Ascending aorta (tissue), 2 donors: ENCODE results near the gene UNC79. TPM values are rescaled to one million over a fixed set of nuclear protein-coding genes. Genes with fewer than 3 reads are reported as not detected.

Experiments
- DNase-seq, 2 donors: peaks; one replicate each; pipeline ENCODE4 v3.0.0-alpha.2; 2019; ENCODE audit warnings: low spot score in 2 of 2
- H3K27ac ChIP-seq, 2 donors: fragments of 200-600 bp; sonication (generic); one replicate each; pipeline ENCODE4 v1.5.1; 2016 to 2017; ENCODE audit warnings: mild to moderate bottlenecking in 1 of 2
- H3K27me3 ChIP-seq: fragments of 200-600 bp; sonication (generic); one replicate; pipeline ENCODE4 v1.5.1; 2017
- H3K36me3 ChIP-seq, 2 donors: fragments of 200-600 bp; sonication (generic); one replicate each; pipeline ENCODE4 v1.5.1; 2016
- H3K4me1 ChIP-seq, 2 donors: fragments of 200-600 bp; sonication (generic); one replicate each; pipeline ENCODE4 v1.5.1; 2016 to 2017; ENCODE audit warnings: mild to moderate bottlenecking in 1 of 2
- H3K4me3 ChIP-seq, 2 donors: fragments of 200-600 bp; sonication (generic); one replicate each; pipeline ENCODE4 v1.5.1; 2016 to 2017; ENCODE audit warnings: mild to moderate bottlenecking in 1 of 2
- H3K9me3 ChIP-seq, 2 donors: fragments of 200-600 bp; sonication (generic); one replicate each; pipeline ENCODE4 v1.5.1; 2016
- CTCF ChIP-seq, 3 experiments: fragments of 200-600 bp in 2 of 3; fragments of 450-650 bp in 1 of 3; sonication (generic) in 2 of 3; IDR thresholded peaks; one replicate each; pipeline ENCODE4 v1.5.1; 2016 to 2019; ENCODE audit warnings: antibody characterized with exemption in 3 of 3, mild to moderate bottlenecking in 1 of 3, moderate library complexity in 1 of 3
- intact Hi-C: fragments of 100-400 bp; cut with DNase I; formaldehyde crosslinking; loops from one replicate; pipeline ENCODE4 v1.15.1; 2023
- total RNA-seq: library from RNA; depleted of rRNA; stranded (reverse); fragments of >200 nt; gene quantifications from one replicate; pipeline ENCODE4 v1.1.0, GENCODE V29; 2016

UNC79 gene
- total RNA-seq, 1 donor from 2014 or later, result not detected

- intact Hi-C loops, result no loop called here
- H3K27me3 ChIP-seq, result no peaks in the 10 kb centered on the region
- peaks cover 0 to 11% of the 10 kb centered on the region in 2 donors for H3K9me3 ChIP-seq
- H3K27ac ChIP-seq, result no peak overlapping the region
- DNase-seq, result no peak
- H3K4me3 ChIP-seq, result no peak overlapping the region
- no peaks in the 10 kb centered on the region for H3K36me3 ChIP-seq
- no peaks in the 10 kb centered on the region for H3K4me1 ChIP-seq
- no peak for TF ChIP-seq CTCF (IDR thresholded peaks at IDR 0.05)
Observed at GRCh38 chr14:93702946-93703345, 272.2 kb downstream of the UNC79 start.

GRCh38 chr14:93703941-93704340 lies 273.2 kb downstream of the UNC79 start:
- TF ChIP-seq CTCF (IDR thresholded peaks at IDR 0.05), result no peak

GRCh38 chr14:93705513-93706156 lies 274.9 kb downstream of the UNC79 start:
- intact Hi-C loops, result no loop called here
- DNase-seq, result no peak

More at GRCh38 chr14:93703941-93704340, 273.2 kb downstream of the UNC79 start:
- Histone ChIP-seq H3K27ac (no peak overlapping the region), H3K4me3 (no peak overlapping the region), H3K27me3 (no peaks in the 10 kb centered on the region), H3K9me3 (peaks cover 0 to 9% of the 10 kb centered on the region in 2 donors), H3K36me3 (no peaks in the 10 kb centered on the region), H3K4me1 (no peaks in the 10 kb centered on the region)
- intact Hi-C loops, result no loop called here
- DNase-seq, result no peak

GRCh38 chr14:93706360-93706955 lies 275.7 kb downstream of the UNC79 start:
- H3K9me3 ChIP-seq, result no peaks in the 10 kb centered on the region
- TF ChIP-seq CTCF (IDR thresholded peaks at IDR 0.05), result no peak
- H3K27ac ChIP-seq, result no peak overlapping the region
- no peaks in the 10 kb centered on the region for H3K4me1 ChIP-seq
- H3K27me3 ChIP-seq, result no peaks in the 10 kb centered on the region
- intact Hi-C loops, result no loop called here
- H3K36me3 ChIP-seq, result no peaks in the 10 kb centered on the region
- no peak overlapping the region for H3K4me3 ChIP-seq
- no peak for DNase-seq

More at GRCh38 chr14:93705513-93706156, 274.9 kb downstream of the UNC79 start:
- no peak overlapping the region for H3K27ac ChIP-seq
- no peak overlapping the region for H3K4me3 ChIP-seq
- no peak for TF ChIP-seq CTCF (IDR thresholded peaks at IDR 0.05)
- H3K27me3 ChIP-seq, result no peaks in the 10 kb centered on the region
- H3K4me1 ChIP-seq, result no peaks in the 10 kb centered on the region
- H3K9me3 ChIP-seq, result no peaks in the 10 kb centered on the region
- no peaks in the 10 kb centered on the region for H3K36me3 ChIP-seq

GRCh38 chr14:93707475-93707874 lies 276.7 kb downstream of the UNC79 start:
- DNase-seq, result no peak
- TF ChIP-seq CTCF (IDR thresholded peaks at IDR 0.05), result no peak
- Histone ChIP-seq H3K27ac (no peak overlapping the region), H3K36me3 (no peaks in the 10 kb centered on the region), H3K27me3 (no peaks in the 10 kb centered on the region), H3K4me3 (no peak overlapping the region), H3K4me1 (no peaks in the 10 kb centered on the region), H3K9me3 (no peaks in the 10 kb centered on the region)
- intact Hi-C loops, result no loop called here
